HEK293 (cell line): ENCODE measurements around the gene CFL1.
A peak's percentile ranks its signal among the peaks of the same experiment; 100 is the strongest.

Source experiments
- AEBP2 ChIP-seq: fragments of 450-650 bp; formaldehyde crosslinking; IDR thresholded peaks from 2 replicates; pipeline ENCODE4 v1.5.1; 2016; ENCODE audit warnings: missing biosample characterization, missing genetic modification characterization, borderline replicate concordance
- PRDM2 ChIP-seq: fragments of 450-650 bp; formaldehyde crosslinking; IDR thresholded peaks from 2 replicates; pipeline ENCODE4 v1.5.1; 2016; ENCODE audit warnings: missing biosample characterization, missing genetic modification characterization, borderline replicate concordance
- SP2 ChIP-seq: fragments of 450-650 bp; formaldehyde crosslinking; IDR thresholded peaks from 2 replicates; pipeline ENCODE4 v1.5.1; 2016; ENCODE audit warnings: missing biosample characterization, missing genetic modification characterization
- TSHZ1 ChIP-seq: fragments of 450-650 bp; formaldehyde crosslinking; IDR thresholded peaks from 2 replicates; pipeline ENCODE4 v1.5.1; 2016; ENCODE audit warnings: missing biosample characterization, missing genetic modification characterization, borderline replicate concordance
- YY2 ChIP-seq: fragments of 450-650 bp; formaldehyde crosslinking; IDR thresholded peaks from 2 replicates; pipeline ENCODE4 v1.5.1; 2016; ENCODE audit warnings: missing biosample characterization, missing genetic modification characterization
- ZBTB11 ChIP-seq: fragments of 450-650 bp; formaldehyde crosslinking; conservative IDR thresholded peaks from 2 replicates; pipeline ENCODE4 v1.5.1; 2016; ENCODE audit warnings: low read depth, missing biosample characterization, missing genetic modification characterization
- ZBTB6 ChIP-seq: fragments of 450-650 bp; formaldehyde crosslinking; IDR thresholded peaks from 2 replicates; pipeline ENCODE4 v1.5.1; 2017; ENCODE audit warnings: missing biosample characterization, missing genetic modification characterization
- ZBTB8A ChIP-seq: fragments of 450-650 bp; formaldehyde crosslinking; IDR thresholded peaks from 2 replicates; pipeline ENCODE4 v1.5.1; 2016; ENCODE audit warnings: missing biosample characterization, missing genetic modification characterization
- ZNF10 ChIP-seq: fragments of 450-650 bp; formaldehyde crosslinking; IDR thresholded peaks from 2 replicates; pipeline ENCODE4 v1.5.1; 2017; ENCODE audit warnings: missing biosample characterization, missing genetic modification characterization
- ZNF362 ChIP-seq: fragments of 450-650 bp; formaldehyde crosslinking; IDR thresholded peaks from 2 replicates; pipeline ENCODE4 v1.5.1; 2016; ENCODE audit warnings: missing biosample characterization, missing genetic modification characterization
- ZNF449 ChIP-seq: fragments of 450-650 bp; formaldehyde crosslinking; IDR thresholded peaks from 2 replicates; pipeline ENCODE4 v1.5.1; 2017; ENCODE audit warnings: missing biosample characterization, mild to moderate bottlenecking, missing genetic modification characterization, moderate library complexity
- ZNF529 ChIP-seq: fragments of 450-650 bp; formaldehyde crosslinking; IDR thresholded peaks from 2 replicates; pipeline ENCODE4 v1.5.1; 2017; ENCODE audit warnings: missing genetic modification characterization, missing biosample characterization; ENCODE audit not compliant: insufficient replicate concordance
- ZNF664 ChIP-seq: fragments of 450-650 bp; formaldehyde crosslinking; IDR thresholded peaks from 2 replicates; pipeline ENCODE4 v1.5.1; 2016; ENCODE audit warnings: missing biosample characterization, missing genetic modification characterization
- ZNF692 ChIP-seq: fragments of 450-650 bp; formaldehyde crosslinking; IDR thresholded peaks from 2 replicates; pipeline ENCODE4 v1.5.1; 2016; ENCODE audit warnings: missing biosample characterization, missing genetic modification characterization
- ZNF830 ChIP-seq: fragments of 450-650 bp; IDR thresholded peaks from 2 replicates; pipeline ENCODE4 v1.5.0; 2018; ENCODE audit warnings: missing biosample characterization, missing genetic modification characterization, low read depth, mild to moderate bottlenecking, moderate library complexity
- ZNF843 ChIP-seq: fragments of 450-650 bp; formaldehyde crosslinking; IDR thresholded peaks from 2 replicates; pipeline ENCODE4 v1.5.1; 2016; ENCODE audit warnings: missing biosample characterization, missing genetic modification characterization

Gene CFL1

GRCh38 chr11:65857853-65858680, at the start of gene CFL1 (continued):
- TF ChIP-seq ZNF830 (tag by site-specific recombination) = no peak
- 0 out of 2 replicates have a peak, but pooled peaks have one; percentile 26 for TF ChIP-seq YY2
- peak; percentile 57; the same call in 1 of the 2 replicates for TF ChIP-seq ZBTB6 (tag by site-specific recombination)
- no peak for TF ChIP-seq ZNF529
- TF ChIP-seq ZNF362 = no peak
- TF ChIP-seq PRDM2 = no peak
- peak; percentile 89 for TF ChIP-seq SP2 (tag by site-specific recombination)
- 0 out of 2 replicates have a peak, but pooled peaks have one; percentile 20 for TF ChIP-seq ZBTB8A
- TF ChIP-seq ZNF10 (tag by site-specific recombination) = peak; percentile 25; the same call in 1 of the 2 replicates
- no peak for TF ChIP-seq AEBP2 (tag by site-specific recombination)
- peak; percentile 56; the same call in 1 of the 2 replicates for TF ChIP-seq ZNF843 (tag by site-specific recombination)
- TF ChIP-seq ZBTB11 (tag by site-specific recombination) = peak; percentile 96
- peak; percentile 65; the same call in 1 of the 2 replicates for TF ChIP-seq ZNF692 (tag by site-specific recombination)
- TF ChIP-seq ZNF449 = peak; percentile 36; the same call in 1 of the 2 replicates
- no peak for TF ChIP-seq TSHZ1 (tag by site-specific recombination)
- TF ChIP-seq ZNF664 (tag by site-specific recombination) = no peak
